Activated CD8-positive, alpha-beta memory T cell treated with anti-CD3 and anti-CD28 coated beads for 48 hours (primary cell): Measurements from ENCODE around the gene CEND1.

ENCODE experiments used
- DNase-seq, 3 experiments: peaks; one replicate each; pipeline ENCODE4 v3.0.0-alpha.2; 2020; ENCODE audit warnings: low read depth in 2 of 3, low spot score in 2 of 3

The CEND1 gene

DNA sequence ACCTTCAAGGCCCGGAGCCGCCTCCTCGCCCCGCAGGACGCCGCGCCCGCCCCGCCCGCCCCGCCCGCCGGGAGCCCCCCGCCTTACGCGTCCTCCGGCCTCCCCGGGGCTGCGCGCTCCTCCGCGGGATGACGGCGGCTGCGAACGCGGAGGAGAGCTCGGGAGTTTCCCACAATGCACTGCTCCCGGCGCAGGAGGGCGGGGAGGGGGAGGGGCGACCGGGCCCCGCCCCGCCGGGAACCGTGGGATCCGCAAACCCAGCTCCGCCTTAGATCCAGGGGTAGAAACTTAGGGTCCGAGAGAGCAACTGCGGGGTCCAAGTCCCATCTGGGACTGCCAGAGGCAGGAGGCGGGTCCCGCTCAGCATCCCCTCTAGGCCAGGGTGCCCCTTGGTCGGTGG lies at the start of gene CEND1:
Gene CEND1 (minus strand): TSS at position 148 of the 400 bp plus-strand sequence. CDS start 1,514 bp downstream, outside the sequence.
- no peak for DNase-seq

DNA sequence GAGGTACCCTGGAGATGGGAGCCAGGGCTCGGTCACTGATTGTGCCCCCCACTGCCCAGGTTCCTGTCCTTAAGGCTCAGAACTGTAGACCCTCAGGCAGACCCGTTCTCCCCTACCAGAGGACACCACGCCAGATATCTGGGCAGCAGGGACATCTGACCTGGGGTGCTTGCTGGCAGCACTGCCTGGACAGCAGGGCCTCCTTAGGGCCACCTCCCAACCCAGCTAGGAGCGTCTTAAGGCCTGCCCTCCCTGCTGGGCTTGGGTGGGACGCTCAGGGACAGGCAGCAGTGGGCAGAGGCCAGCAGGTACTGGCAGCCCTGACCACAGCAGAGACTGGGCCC lies 49.4 kb upstream of the CEND1 start:
- no peak for DNase-seq

DNA sequence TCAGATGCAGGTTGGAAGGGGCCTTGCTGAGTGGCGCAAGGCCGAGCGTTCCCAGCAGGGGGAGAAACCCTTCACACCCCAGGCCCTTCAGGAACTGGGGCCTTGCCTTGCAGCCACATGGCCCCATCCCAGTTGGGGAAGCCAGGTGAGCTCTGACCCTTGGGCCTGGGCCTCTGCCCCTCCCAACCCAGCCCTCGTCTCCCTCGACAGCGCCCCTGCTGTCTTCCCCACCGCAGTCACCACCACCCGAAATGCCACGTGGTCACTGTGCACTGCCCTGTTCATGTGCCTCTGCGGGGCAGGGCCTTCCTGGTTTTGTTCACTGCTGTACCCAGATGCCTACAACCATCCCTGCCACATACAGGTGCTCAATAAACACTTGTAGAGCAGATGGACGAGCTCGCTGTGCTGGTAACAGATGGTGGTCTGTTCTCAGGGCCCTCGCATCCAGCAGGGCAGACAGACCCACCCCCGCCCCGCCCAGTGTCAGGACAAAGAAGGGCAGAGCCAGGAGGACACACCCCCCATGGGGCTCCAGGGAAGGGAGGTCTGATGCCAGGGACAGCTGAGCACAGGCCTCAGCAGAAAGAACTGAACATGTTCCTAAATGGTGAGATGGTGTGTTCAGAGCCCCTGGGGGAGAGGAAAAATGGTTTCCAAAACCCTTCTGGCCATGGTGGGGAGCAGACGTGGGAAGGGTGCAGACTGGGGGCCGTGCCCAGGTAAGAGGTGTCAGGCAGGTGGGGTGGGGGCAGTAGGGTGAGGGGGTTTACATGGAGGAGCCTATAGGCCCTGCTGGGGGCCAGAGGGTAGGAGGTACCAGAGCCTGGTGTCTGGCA lies 48.8 kb upstream of the CEND1 start:
- no peak for DNase-seq

DNA sequence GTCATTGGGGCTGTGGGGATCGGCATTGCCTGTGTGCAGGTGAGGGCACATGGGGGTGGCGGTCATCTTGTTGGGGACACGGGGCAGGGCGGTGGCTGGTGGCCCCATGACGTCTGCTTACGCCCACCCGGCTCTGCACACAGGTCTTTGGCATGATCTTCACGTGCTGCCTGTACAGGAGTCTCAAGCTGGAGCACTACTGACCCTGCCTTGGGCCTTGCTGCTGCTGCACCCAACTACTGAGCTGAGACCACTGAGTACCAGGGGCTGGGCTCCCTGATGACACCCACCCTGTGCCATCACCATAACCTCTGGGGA lies 48.1 kb upstream of the CEND1 start:
- no peak for DNase-seq

DNA sequence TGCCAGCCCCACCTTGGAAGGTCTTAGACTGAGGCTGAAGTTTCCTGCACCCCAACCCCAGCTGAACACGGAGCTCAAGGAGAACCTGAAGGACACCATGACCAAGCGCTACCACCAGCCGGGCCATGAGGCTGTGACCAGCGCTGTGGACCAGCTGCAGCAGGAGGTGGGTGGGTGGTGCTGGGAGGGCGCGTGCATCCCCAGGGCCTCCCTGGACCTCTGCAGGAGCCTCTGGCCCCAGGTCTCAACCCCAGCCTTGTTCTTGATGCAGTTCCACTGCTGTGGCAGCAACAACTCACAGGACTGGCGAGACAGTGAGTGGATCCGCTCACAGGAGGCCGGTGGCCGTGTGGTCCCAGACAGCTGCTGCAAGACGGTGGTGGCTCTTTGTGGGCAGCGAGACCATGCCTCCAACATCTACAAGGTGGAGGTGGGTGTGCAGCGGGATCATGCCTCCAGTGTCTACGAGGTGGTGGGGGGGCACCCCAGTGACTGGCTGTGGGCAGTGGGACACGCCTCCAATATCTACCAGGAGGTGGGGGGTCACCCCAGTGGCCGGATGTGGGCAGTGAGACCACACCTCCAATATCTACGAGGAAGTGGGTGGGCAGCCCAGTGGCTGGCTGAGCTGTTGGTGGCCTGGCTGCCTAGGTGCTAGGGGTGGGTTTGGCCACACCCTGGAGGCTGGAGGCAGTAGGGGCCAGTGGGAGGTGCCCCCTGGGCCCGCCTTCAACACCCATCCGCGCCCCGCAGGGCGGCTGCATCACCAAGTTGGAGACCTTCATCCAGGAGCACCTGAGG lies 47.5 kb upstream of the CEND1 start:
- no peak for DNase-seq

DNA sequence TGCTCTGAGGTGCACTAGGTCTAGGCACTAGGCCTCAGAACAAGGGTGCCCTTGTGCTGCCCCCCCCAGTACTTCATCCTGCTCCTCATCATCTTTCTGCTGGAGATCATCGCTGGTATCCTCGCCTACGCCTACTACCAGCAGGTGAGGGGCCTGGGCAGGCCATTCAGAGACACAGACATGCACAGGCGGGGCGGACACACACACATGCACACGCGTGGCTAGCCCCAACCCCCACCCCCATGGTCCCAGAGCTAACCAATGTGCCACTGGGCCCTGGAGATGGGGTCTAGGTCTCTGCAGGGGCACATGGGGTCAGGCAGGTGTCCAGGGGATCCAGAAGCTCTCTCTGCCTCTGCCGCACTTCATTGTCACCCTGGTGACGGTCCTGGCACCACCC lies 46.8 kb upstream of the CEND1 start:
- no peak for DNase-seq

DNA sequence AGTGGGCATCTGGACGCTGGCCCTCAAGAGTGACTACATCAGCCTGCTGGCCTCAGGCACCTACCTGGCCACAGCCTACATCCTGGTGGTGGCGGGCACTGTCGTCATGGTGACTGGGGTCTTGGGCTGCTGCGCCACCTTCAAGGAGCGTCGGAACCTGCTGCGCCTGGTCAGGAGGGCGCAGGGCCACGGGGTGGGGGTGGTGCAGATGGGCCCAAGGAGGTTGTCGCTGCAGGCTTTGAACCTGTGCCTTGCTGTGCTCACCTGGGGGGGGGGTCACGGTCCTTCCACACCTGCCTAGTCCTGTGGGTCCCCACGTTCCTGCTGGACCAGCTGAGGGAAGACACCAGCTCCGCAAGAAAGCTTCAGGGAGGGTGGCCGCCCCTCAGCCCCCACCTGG lies 46.4 kb upstream of the CEND1 start:
- DNase-seq = no peak

DNA sequence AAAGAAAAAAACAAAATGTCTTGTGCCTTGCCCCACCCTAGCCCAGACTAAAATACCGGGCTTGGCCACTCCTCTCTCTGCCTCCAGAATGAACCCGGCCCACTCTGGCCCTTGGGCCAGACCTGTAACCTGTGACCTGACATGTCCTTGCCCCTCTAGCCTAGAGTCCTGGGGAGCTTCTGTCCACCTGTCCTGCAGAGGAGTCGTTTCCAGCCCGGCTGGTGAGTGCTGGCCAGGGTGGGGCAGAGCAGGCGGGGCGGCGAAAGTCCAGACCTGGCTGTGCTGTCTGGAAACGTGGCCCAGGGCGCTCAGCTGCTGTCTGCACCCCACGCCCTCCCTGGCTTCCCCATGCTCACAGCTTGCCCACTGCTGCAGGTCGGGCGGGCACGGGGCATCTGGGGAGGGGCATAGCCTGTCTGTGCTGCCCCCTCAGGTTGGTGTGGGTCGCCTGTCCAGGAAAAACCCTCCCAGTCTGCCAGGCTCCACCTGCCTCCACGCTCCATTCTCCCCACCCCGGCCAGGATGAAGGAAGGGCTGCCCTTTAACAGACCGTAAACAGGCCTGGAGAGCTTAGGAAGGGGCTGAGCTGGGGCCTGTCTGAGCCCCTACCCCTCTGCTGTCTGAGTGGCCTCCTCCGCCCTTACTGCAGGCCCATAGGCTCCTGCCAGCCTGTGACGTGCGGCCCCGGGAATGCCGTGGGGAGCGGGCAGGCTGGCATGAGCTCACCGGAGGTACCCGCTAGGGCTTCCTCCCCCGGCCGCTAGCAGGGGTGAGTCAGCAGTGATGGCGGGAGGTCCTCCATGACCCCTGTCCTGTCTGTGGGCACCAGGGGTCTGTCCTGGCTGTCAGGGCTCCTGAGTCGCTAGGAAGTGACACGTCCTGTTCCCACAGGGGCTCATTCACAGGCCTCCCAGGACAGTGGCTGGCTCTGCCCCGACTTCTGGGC lies 44.8 kb upstream of the CEND1 start:
- DNase-seq = no peak

DNA sequence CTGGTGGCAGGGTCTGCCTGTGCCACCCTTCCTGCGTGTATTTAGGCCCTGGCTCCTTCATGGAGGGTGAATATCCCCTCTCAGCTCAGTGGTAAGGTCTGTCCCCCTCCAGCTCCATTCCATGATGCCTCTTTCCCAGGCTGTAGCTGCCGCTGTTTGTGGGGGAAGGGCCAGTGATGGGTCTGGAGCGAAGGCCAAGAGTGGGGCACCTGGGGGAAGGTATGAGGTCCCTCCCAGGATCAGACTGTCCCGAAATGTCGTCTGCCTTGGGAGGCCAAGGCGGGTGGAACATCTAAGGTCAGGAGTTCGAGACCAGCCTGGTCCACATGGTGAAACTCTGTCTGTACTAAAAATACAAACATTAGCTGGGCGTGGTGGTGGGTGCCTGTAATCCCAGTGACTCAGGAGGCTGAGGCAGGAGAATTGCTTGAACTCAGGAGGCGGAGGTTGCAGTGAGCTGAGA lies 44.0 kb upstream of the CEND1 start:
- no peak for DNase-seq

DNA sequence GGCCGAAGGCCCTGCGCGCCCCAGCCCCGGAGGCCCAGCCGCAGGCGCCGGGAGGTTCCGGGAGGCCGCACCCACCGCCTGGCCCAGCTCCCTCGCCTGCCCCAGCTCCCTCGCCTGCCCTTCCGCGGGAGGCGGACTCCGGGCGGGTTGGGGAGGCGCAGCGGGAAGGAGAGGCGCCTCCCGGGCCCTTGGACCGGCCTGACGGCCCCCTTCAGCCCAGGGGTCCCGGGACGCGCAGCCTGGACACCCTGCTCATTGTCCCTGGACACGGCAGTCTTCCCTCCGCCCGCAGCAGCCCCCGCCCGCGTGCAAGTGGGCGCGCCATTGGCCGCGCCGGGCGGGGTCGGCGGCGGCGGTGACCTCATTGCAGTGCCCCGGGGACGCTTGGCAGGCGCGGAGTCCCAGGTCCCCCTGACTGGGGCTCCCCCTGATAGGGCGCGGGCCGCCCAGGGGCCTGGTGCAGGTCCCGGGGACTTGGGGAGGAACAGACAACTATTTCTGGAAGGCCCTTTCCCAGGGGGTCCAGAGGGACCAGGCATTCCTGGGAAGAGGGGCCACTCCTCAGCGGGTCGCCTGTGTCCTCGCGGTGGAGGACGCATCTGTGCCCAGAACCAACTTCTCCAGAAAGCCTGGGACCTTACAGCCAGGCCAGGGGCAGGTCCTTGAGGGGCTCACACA lies 43.4 kb upstream of the CEND1 start:
- no peak for DNase-seq

DNA sequence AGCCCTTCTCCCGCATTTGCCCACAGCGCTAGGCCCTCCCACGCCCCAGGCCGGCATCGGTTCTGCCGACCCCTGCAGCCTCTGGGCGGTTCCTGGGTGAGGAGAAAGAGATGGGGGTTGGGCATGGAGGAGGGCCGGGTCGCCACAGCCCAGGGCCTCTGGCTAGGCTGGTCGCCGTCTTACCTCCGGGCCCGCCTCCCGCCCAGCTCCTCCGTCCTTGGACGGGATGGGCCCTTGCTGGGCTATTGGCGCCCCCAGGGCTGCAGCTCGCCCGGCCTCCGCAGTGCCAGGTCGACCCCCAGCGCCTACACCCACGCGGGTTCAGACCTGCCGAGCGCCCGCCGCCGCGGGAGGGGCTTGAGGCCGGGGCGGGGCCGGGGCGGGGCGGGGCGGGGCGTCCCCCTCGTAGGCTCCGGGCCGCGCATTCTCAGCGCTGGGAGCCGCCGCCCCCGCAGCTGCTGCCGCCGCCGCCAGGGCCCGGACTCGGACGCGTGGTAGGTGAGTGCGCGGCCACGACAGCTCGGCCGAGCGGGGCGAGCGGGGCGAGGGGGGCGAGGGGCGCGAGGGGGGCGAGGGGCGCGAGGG lies 42.7 kb upstream of the CEND1 start, which contains the start of gene CD151:
Gene CD151 (plus strand): TSS at position 424 of the 585 bp plus-strand sequence. CDS start 3,118 bp downstream, outside the sequence.
- no peak for DNase-seq

DNA sequence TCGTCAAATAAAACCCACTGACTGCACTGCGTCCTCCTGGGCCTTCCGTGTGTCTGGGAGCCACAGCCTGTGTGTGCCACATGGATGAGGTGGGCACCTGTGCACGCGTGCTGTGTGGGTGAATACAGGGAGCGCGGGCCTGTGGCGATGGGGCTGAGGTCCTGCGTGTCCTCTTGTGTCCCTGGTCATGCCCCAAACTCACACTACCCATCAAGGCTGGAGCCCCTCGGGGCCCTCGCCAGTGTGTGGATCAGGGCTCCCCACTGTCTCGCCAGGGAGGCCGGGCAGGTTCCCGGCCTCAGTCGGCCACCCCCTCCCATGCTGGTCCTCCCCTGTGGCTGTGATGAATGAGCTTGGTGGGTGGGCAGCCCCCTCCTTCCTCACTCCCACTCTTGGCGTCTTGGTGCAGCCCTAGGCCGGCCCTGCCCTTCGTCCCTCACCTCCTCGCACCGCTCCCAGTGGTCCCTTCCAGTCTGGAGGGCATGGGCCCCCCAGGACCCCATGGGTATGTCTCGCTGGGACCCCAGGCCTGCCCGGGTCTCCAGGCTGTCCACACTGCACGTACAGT lies 42.2 kb upstream of the CEND1 start:
- DNase-seq = no peak

DNA sequence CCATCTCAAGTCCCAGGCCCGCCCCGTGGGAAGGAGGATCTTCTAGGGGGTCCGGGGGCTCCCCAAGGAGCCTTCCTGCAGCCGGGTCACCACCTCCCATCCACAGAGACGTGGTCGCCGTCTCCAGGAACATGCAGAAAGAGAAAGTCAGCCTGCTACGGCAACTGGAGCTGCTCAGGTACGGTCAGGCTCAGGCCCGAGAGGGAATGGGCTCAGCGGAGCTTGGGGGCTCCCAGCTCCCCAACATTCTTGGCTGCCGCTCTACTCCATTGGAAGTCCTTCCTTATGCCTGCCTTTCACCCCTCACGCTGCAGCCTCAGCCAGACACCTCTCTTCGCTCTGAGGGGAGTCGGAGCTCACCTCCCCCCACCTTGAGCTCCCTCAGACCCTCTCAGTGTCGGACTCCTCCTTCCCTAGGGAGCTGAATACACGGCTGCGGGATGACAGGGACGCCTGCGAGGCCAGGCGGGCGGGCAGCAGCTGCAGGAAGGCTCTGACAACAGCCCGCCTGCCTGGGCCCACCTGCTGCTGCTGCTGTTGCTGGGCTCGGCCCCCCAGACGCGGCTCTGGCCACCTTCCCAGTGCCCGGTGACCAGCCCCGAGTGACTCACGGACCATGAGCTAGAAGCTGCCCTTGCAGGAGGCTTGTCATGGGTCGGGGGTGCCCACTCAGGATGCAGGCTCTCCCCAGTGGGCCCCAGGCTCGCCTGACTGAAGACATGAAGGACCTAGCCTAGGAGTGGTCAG lies 41.4 kb upstream of the CEND1 start:
- DNase-seq = no peak

DNA sequence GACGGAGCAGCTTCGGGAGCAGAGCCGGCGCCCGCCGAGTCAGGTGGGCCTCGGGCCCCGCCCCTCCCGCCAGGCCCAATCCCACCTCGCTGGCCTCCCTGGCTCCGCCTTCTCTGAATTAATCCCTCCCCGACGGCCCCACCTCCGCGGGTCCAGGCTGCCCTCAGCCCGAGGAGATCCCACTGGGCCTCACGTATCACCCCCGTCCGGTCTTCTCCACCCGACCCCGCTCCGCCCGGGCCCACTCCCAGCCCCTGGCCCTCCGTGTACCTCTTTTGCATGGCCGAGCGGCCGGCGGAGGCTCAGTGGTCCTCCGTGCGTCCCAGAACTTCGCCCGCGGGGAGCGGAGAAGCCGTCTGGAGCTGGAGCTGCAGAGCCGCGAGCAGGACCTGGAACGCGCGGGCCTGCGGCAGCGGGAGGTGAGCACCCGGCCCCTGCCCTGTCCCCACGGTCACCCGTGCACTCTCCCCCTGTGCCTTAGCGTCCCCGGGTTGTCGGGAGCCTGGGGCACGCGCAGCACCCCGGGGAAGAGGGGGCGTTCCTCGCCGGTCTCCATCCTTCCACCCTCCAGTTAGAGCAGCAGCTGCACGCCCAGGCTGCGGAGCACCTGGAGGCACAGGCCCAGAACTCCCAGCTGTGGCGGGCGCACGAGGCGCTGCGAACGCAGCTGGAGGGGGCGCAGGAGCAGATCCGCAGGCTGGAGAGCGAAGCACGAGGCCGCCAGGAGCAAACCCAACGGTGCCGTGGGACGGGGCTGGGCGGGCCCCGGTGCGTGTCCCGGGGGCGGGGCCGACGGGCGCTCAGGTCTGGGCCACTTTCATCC lies 40.6 kb upstream of the CEND1 start:
- peak in 1 of 3 experiments; percentile 52 for DNase-seq

DNA sequence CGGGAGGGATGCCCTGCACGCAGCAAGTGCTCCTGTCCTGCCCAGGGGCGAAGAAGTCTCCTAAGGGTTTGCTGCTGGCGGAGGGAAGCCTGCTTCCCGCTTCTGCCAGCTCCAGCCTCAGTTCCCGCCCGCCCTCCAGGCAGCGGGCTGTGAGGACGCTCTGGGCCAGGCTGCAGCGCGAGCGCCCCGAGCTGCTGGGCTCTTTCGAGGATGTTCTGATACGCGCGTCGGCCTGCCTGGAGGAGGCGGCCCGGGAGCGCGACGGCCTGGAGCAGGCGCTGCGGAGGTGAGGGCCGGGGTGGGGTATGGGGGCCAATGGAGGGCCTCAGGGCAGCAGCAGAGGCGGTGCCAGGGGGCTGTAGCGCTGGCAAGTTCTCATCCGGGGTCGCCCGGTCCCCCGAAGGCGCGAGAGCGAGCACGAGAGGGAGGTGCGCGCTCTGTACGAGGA lies 40.0 kb upstream of the CEND1 start:
- no peak for DNase-seq

DNA sequence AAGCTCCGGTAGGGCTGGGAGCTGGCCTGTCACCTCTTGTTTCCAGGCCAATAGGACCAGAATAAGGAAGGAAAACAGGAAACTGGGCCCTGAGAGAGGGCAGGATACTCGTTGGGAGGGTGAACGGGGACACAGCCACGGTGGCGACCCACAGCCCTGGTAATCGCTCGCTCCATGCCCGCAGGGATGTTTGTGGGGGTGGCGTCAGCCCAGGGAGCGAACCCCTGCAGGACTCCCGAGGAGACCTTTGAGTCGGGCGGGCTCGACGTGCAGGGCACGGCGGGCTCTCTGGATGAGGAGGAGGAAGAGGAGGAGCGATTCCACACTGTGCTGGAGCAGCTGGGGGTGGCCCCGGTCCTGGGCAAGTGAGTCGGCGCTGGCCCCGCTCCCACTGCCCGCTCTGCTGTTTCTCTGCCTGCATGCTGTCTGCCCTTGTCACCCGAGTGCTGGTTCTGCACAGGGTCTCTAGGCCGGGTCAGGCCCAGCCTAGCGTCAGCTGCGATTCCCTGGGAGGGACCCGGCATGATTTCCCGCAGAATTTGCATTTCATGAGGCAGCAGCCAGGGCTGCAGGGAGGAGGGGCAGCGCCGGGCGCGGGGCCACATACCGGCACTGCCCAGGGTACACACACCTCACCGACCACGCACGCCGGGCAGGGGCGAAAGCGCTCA lies 39.4 kb upstream of the CEND1 start:
- no peak for DNase-seq

DNA sequence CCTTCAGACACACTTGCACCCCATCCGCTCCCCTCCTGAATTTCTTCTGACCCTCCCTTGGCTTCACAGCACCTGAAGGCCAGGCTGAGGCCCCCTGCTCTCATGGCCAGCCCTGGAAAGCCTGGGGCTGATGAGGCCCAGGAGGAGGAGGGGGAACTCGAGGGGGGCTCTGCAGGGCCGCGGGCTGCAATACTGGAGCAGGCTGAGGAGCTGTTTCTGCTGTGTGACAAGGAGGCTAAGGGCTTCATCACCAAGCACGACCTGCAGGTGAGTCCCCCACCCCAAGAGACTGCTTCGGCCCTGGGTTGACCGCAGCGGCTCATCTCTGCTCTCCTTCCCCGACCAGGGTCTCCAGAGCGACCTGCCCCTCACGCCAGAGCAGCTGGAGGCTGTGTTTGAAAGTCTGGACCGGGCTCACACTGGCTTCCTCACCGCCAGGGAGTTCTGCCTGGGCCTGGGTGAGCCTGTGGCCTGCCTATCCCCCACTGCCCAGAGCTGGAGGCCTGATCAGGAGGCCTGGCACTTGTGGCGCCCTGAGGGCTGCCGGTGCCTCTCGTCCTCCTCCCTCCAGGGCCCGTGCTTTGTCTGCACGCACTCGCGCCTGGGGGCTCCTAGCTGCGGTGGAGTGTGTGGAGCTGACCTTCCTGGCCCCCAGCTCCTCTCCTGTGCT lies 38.8 kb upstream of the CEND1 start:
- DNase-seq = no peak
